Neuronal stem cell (in vitro differentiated cells): ENCODE data around the gene PRIMA1.
A peak's percentile ranks its signal among the peaks of the same experiment; 100 is the strongest.

ENCODE experiments used
- DNase-seq: peaks from one replicate; pipeline ENCODE4 v3.0.0-alpha.2; 2013; ENCODE audit warnings: low spot score
- H2AFZ ChIP-seq: one replicate; pipeline ENCODE4 v1.6.1; 2013; ENCODE audit warnings: mild to moderate bottlenecking, low read length, inconsistent platforms
- H2AK5ac ChIP-seq: 2 replicates; pipeline ENCODE4 v1.6.1; 2013; ENCODE audit warnings: low read depth, mild to moderate bottlenecking, inconsistent platforms, low read length, moderate library complexity, mixed read lengths
- H2BK120ac ChIP-seq: 2 replicates; pipeline ENCODE4 v1.6.1; 2013; ENCODE audit warnings: low read depth, mild to moderate bottlenecking, inconsistent platforms, low read length, moderate library complexity, mixed read lengths
- H2BK12ac ChIP-seq: one replicate; pipeline ENCODE4 v1.6.1; 2013; ENCODE audit warnings: low read length, inconsistent platforms
- H2BK15ac ChIP-seq: 2 replicates; pipeline ENCODE4 v1.6.1; 2013; ENCODE audit warnings: mild to moderate bottlenecking, low read length, inconsistent platforms, mixed read lengths
- H2BK5ac ChIP-seq: one replicate; pipeline ENCODE4 v1.6.1; 2013; ENCODE audit warnings: inconsistent platforms, mild to moderate bottlenecking, low read length, moderate library complexity
- H3K14ac ChIP-seq: one replicate; pipeline ENCODE4 v1.6.1; 2013; ENCODE audit warnings: low read length, inconsistent platforms
- H3K18ac ChIP-seq: 2 replicates; pipeline ENCODE4 v1.6.1; 2013; ENCODE audit warnings: low read length, inconsistent platforms
- H3K23ac ChIP-seq: 2 replicates; pipeline ENCODE4 v1.6.1; 2013; ENCODE audit warnings: low read depth, mild to moderate bottlenecking, mixed read lengths, low read length, inconsistent platforms; ENCODE audit not compliant: poor library complexity
- H3K27ac ChIP-seq: replicated peaks from 3 replicates; pipeline ENCODE4 v1.5.1; 2013; ENCODE audit warnings: low read length, inconsistent platforms
- H3K27me3 ChIP-seq, 3 experiments: 2 replicates each; pipeline ENCODE4 v1.6.1; 2013; ENCODE audit warnings: low read length in 3 of 3, mild to moderate bottlenecking in 2 of 3, inconsistent platforms in 1 of 3, low read depth in 1 of 3, mixed read lengths in 1 of 3, moderate library complexity in 1 of 3; ENCODE audit not compliant: control insufficient read depth in 3 of 3, insufficient read depth in 3 of 3
- H3K36me3 ChIP-seq, 2 donors: replicated peaks in 1 of 2; 2 replicates each; pipeline ENCODE4 v1.6.1; 2013; ENCODE audit warnings: low read length in 2 of 2; ENCODE audit not compliant: control insufficient read depth in 2 of 2, insufficient read depth in 2 of 2
- H3K4ac ChIP-seq: 2 replicates; pipeline ENCODE4 v1.6.1; 2013; ENCODE audit warnings: inconsistent platforms, mild to moderate bottlenecking, low read length, moderate library complexity
- H3K4me1 ChIP-seq, 2 donors: 1 replicate in 1 of 2; 2 replicates in 1 of 2; pipeline ENCODE4 v1.6.1; 2013; ENCODE audit warnings: low read length in 2 of 2, low read depth in 1 of 2; ENCODE audit not compliant: control insufficient read depth in 2 of 2, insufficient read depth in 1 of 2
- H3K4me2 ChIP-seq: one replicate; pipeline ENCODE4 v1.6.1; 2013; ENCODE audit warnings: mild to moderate bottlenecking, low read length, inconsistent platforms; ENCODE audit not compliant: insufficient read depth, poor library complexity, severe bottlenecking
- H3K4me3 ChIP-seq, 2 donors: 2 replicates each; pipeline ENCODE4 v1.5.1; 2013; ENCODE audit warnings: low read length in 2 of 2, mild to moderate bottlenecking in 2 of 2, inconsistent platforms in 1 of 2, moderate library complexity in 1 of 2
- H3K79me1 ChIP-seq: one replicate; pipeline ENCODE4 v1.6.1; 2013; ENCODE audit warnings: low read depth, mild to moderate bottlenecking, inconsistent platforms, low read length, moderate library complexity
- H3K9ac ChIP-seq: one replicate; pipeline ENCODE4 v1.6.1; 2013; ENCODE audit warnings: mild to moderate bottlenecking, low read depth, low read length, inconsistent platforms; ENCODE audit not compliant: poor library complexity
- H3K9me3 ChIP-seq, 2 donors: replicated peaks in 1 of 2; 2 replicates each; pipeline versions ENCODE3 to v1.6.1; 2013; ENCODE audit warnings: low read length in 2 of 2, mild to moderate bottlenecking in 2 of 2, inconsistent platforms in 1 of 2, low read depth in 1 of 2, mixed read lengths in 1 of 2, moderate library complexity in 1 of 2; ENCODE audit not compliant: control insufficient read depth in 2 of 2, insufficient read depth in 1 of 2
- H4K8ac ChIP-seq: one replicate; pipeline ENCODE4 v1.6.1; 2013; ENCODE audit warnings: low read depth, mild to moderate bottlenecking, inconsistent platforms, low read length, moderate library complexity
- H4K91ac ChIP-seq: one replicate; pipeline ENCODE4 v1.6.1; 2013; ENCODE audit warnings: low read length, low read depth, mild to moderate bottlenecking, inconsistent platforms; ENCODE audit not compliant: poor library complexity
- WGBS, 2 donors: extraction: QIAGEN DNeasy Blood & Tissue Kit; methylation state at CpG; one replicate each; pipeline ENCODE4 v1.1.7; 2013; ENCODE audit warnings: missing lambda C conversion rate in 2 of 2, mixed read lengths in 1 of 2; ENCODE audit not compliant: insufficient read length in 2 of 2, insufficient replicate concordance in 1 of 2; ENCODE audit errors: extremely low coverage in 2 of 2; 5-methylcytosine and 5-hydroxymethylcytosine counted together

PRIMA1 gene

DNA sequence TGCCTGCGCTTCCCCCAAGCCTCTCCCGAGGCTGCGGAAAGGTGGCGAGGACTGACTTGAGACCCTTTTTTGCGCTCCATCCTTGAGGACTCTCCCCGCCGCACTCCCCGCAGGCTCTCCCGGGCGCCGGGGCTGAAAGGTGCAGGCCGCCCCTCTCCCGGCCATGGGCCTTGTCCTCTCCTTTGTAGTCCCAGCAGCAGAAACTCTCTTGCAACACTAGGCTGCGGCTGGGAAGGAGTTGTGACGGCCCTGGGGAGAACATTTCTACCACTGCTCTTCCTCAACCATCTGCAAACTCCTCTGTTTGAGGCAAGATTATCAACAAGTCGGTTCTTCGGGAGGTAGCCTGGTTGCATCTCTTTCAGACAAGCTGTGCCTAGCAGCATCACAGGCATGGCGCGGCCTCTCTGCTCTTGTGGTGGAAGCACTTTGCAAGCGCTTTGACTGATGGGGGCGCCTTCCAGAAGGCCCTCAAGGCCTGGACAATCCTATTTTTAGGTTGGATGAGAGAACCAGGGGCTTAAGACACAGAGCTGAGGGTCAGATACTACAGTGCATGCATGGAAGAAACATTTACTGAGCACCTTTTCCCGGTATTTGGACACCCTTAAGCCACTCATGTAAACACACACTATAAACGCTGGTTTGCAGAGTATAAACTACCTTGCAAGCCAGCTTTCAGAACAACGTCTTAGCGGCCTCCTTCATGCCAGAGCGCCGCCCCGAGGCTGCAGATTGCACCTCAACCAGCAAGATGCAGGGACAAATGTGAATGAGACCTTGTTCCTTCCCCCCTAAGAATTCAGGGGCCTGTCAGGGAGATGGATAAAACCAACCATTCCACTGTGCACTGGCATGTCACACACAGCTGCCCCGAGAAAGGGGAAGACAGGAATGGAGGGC is 1.2 kb upstream of the PRIMA1 start:
- H3K36me3 ChIP-seq, result no peaks in the 10 kb centered on the region
- peak; percentile 33 for DNase-seq
- H3K27ac ChIP-seq, result no peak overlapping the region

DNA sequence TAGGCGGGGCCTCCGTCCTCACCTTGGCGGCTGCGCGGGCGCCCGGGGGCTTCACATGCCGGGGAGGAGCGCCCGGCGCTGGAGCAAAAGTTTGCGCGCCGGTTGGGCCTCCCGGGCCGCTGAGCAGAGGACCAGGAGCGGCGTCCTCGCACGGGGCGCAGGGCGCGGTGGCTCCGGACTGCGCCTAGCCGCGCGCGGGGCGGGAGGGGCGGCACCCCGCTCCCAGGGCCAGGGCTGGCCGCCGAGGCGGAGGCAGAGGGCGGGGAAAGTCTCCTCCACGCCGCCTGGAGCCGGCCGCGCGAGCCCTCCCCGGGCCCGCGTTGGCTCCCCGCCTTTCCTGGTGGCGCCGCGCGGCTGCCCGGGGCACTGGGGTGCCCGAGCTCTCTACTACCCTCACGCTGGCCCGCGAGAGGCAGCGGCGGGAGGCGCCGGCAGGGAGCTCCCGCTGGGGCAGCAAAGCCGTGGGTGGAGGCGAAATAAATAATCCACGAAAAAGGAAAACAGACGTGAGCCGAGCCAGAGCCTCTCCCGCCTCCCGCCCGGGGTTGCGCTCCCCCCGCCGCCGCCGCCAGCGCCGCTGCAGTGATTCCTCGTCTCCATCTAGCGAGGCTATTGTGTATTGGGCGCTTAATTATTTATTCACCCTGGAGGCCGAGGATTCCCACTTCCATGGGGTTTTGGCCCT is 400 bp upstream of the PRIMA1 start:
- H3K9me3 ChIP-seq, result no peaks in the 10 kb centered on the region
- H3K4me1 ChIP-seq, result peaks cover 0 to 10% of the 10 kb centered on the region in 2 donors
- H2AFZ ChIP-seq, result peak overlapping the region; percentile 79
- H3K18ac ChIP-seq, result peak overlapping the region; percentile 94
- no peak overlapping the region for H3K4ac ChIP-seq
- no peak overlapping the region for H4K91ac ChIP-seq
- no peak overlapping the region for H2AK5ac ChIP-seq
- peak overlapping the region; percentile 87 for H3K9ac ChIP-seq
- WGBS, 2 donors, result no CpG with 5 or more reads among the region's 79 CpGs
- H2BK15ac ChIP-seq, result peak overlapping the region; percentile 6
- DNase-seq, result peak; percentile 49
- H4K8ac ChIP-seq, result no peak overlapping the region
- no peaks in the 10 kb centered on the region for H3K36me3 ChIP-seq
- no peak overlapping the region for H2BK12ac ChIP-seq
- peaks cover 0 to 70% (median 6%) of the 10 kb centered on the region in 3 experiments for H3K27me3 ChIP-seq
- H3K14ac ChIP-seq, result peak overlapping the region; percentile 12
- peak overlapping the region; percentile 24 to 83 for H3K4me3 ChIP-seq
- H3K79me1 ChIP-seq, result no peaks in the 10 kb centered on the region
- H2BK5ac ChIP-seq, result no peak overlapping the region
- peak overlapping the region; percentile 49 for H3K23ac ChIP-seq
- no peak overlapping the region for H3K27ac ChIP-seq
- no peak overlapping the region for H2BK120ac ChIP-seq
- peak overlapping the region; percentile 90 for H3K4me2 ChIP-seq

More for the DNA sequence above, 1.2 kb upstream of the PRIMA1 start:
- H4K8ac ChIP-seq, result no peak overlapping the region
- peaks cover 0 to 10% of the 10 kb centered on the region in 2 donors for H3K4me1 ChIP-seq
- H3K4ac ChIP-seq, result no peak overlapping the region
- H3K79me1 ChIP-seq, result no peaks in the 10 kb centered on the region
- no peak overlapping the region for H4K91ac ChIP-seq
- H3K4me3 ChIP-seq, result no peak overlapping the region
- no peak overlapping the region for H3K23ac ChIP-seq
- peak overlapping the region; percentile 2 for H2BK120ac ChIP-seq
- H2BK15ac ChIP-seq, result peak overlapping the region; percentile 6
- H3K9me3 ChIP-seq, result no peaks in the 10 kb centered on the region
- WGBS, 2 donors, result no CpG with 5 or more reads among the region's 29 CpGs
- H3K27me3 ChIP-seq, result peaks cover 0 to 66% (median 6%) of the 10 kb centered on the region in 3 experiments
- peak overlapping the region; percentile 79 for H2AFZ ChIP-seq
- peak overlapping the region; percentile 32 for H3K9ac ChIP-seq
- peak overlapping the region; percentile 90 for H3K4me2 ChIP-seq
- peak overlapping the region; percentile 93 for H3K18ac ChIP-seq
- no peak overlapping the region for H3K14ac ChIP-seq
- H2BK5ac ChIP-seq, result no peak overlapping the region
- H2BK12ac ChIP-seq, result no peak overlapping the region
- no peak overlapping the region for H2AK5ac ChIP-seq

DNA sequence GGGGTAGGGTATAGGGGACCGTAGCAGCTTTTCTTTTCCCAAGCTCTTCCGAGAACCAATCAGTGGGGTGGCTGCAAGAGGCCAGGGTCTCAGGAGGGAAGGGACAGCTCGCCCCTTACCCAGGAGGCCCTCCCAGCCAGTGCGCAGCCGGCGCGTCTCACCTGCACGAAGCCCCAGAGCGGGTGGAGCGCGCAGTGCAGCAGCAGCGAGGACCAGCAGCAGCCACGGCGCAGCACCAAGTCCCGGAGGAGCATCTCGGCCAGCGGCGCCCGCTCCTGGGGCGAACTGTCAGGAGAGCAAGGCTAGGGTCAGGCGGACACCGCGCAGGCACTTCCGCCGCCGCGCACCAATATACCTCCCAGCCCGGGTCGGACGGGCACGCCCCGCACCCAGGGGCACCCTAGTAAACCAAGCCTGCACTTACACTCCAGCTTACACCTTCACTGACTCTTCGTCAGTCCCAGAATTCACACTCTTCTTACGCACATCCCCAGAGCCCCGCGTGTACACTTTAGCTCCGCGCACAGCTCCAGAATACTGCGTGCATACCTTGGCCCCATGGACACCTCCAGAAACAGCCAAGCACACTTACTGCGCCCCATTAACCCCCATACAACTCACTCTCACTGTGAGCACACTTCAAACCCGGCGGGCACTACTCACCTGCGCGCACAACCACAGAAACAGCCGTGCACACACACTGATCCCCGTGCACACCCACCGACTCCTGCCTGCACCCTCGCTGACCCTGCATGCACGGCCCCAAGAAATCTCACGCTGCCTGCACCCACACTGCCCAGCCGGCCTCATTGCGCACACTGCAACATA is 606 bp downstream of the PRIMA1 start:
- no peaks in the 10 kb centered on the region for H3K79me1 ChIP-seq
- no peak overlapping the region for H4K91ac ChIP-seq
- peak overlapping the region; percentile 79 for H2AFZ ChIP-seq
- H3K18ac ChIP-seq, result peak overlapping the region; percentile 91
- no peak overlapping the region for H3K27ac ChIP-seq
- H3K27me3 ChIP-seq, result peaks cover 0 to 70% (median 6%) of the 10 kb centered on the region in 3 experiments
- no peak overlapping the region for H2AK5ac ChIP-seq
- no peak overlapping the region for H3K4ac ChIP-seq
- no peaks in the 10 kb centered on the region for H3K9me3 ChIP-seq
- H2BK12ac ChIP-seq, result no peak overlapping the region
- H3K36me3 ChIP-seq, result no peaks in the 10 kb centered on the region
- H3K4me1 ChIP-seq, result peaks cover 0 to 10% of the 10 kb centered on the region in 2 donors
- no peak for DNase-seq
- peak overlapping the region; percentile 87 for H3K9ac ChIP-seq
- peak overlapping the region; percentile 85 for H3K14ac ChIP-seq
- peak overlapping the region; percentile 90 for H3K4me2 ChIP-seq
- no CpG with 5 or more reads among the region's 52 CpGs for WGBS, 2 donors
- H2BK120ac ChIP-seq, result peak overlapping the region; percentile 11
- no peak overlapping the region for H2BK5ac ChIP-seq
- H2BK15ac ChIP-seq, result no peak overlapping the region
- H3K4me3 ChIP-seq, result peak overlapping the region; percentile 6 to 83
- peak overlapping the region; percentile 49 for H3K23ac ChIP-seq
- peak overlapping the region; percentile 73 for H4K8ac ChIP-seq
